Neural progenitor cell (in vitro differentiated cells): ENCODE data around the gene AFF2. TPM values are rescaled to one million over a fixed set of nuclear protein-coding genes. Genes with fewer than 3 reads are reported as not detected.

Source experiments
- DNase-seq: peaks from one replicate; pipeline ENCODE4 v3.0.0-alpha.2; 2016; ENCODE audit warnings: low spot score
- H2AFZ ChIP-seq: fragments of 200-600 bp; sonication (generic); replicated peaks from 2 replicates; pipeline ENCODE4 v1.6.1; 2016; ENCODE audit warnings: antibody characterized with exemption
- H3F3A ChIP-seq: fragments of 200-600 bp; sonication (generic); 2 replicates; pipeline ENCODE4 v1.6.1; 2016; ENCODE audit warnings: antibody characterized with exemption, low read depth
- H3K27ac ChIP-seq: fragments of 200-600 bp; sonication (generic); 2 replicates; pipeline ENCODE4 v1.5.1; 2016; ENCODE audit warnings: mild to moderate bottlenecking
- H3K27me3 ChIP-seq: fragments of 200-600 bp; sonication (generic); 2 replicates; pipeline ENCODE4 v1.6.1; 2016; ENCODE audit warnings: mild to moderate bottlenecking, moderate library complexity
- H3K36me3 ChIP-seq: fragments of 200-600 bp; sonication (generic); 2 replicates; pipeline ENCODE4 v1.5.1; 2016
- H3K4me1 ChIP-seq: fragments of 200-600 bp; sonication (generic); 2 replicates; pipeline ENCODE4 v1.6.1; 2016; ENCODE audit warnings: mixed run types
- H3K4me2 ChIP-seq: fragments of 200-600 bp; sonication (generic); 2 replicates; pipeline ENCODE4 v1.6.1; 2016
- H3K4me3 ChIP-seq: fragments of 200-600 bp; sonication (generic); 2 replicates; pipeline ENCODE4 v1.5.1; 2016
- H3K79me2 ChIP-seq: fragments of 200-600 bp; sonication (generic); 2 replicates; pipeline ENCODE4 v1.6.1; 2016; ENCODE audit warnings: low read depth
- H3K9ac ChIP-seq: fragments of 200-600 bp; sonication (generic); 2 replicates; pipeline ENCODE4 v1.6.1; 2016
- H3K9me3 ChIP-seq: fragments of 200-600 bp; sonication (generic); 2 replicates; pipeline ENCODE4 v1.5.1; 2016; ENCODE audit warnings: low read depth
- H4K20me1 ChIP-seq: fragments of 200-600 bp; sonication (generic); 2 replicates; pipeline ENCODE4 v1.6.1; 2016; ENCODE audit warnings: low read depth
- H3K27ac Mint-ChIP-seq: 3 replicates; pipeline ENCODE4 v1.8.0; 2021; ENCODE audit warnings: mixed read lengths
- H3K27me3 Mint-ChIP-seq: 2 replicates; pipeline ENCODE4 v1.8.0; 2022; ENCODE audit warnings: low read depth, mild to moderate bottlenecking, inconsistent platforms, moderate library complexity, mixed read lengths; ENCODE audit not compliant: insufficient read depth
- H3K36me3 Mint-ChIP-seq: 3 replicates; pipeline ENCODE4 v1.8.0; 2021; ENCODE audit warnings: mixed read lengths
- H3K4me1 Mint-ChIP-seq: 3 replicates; pipeline ENCODE4 v1.8.0; 2021; ENCODE audit warnings: mixed read lengths
- H3K4me3 Mint-ChIP-seq: 3 replicates; pipeline ENCODE4 v1.8.0; 2021; ENCODE audit warnings: mild to moderate bottlenecking, moderate library complexity, mixed read lengths
- H3K9me3 Mint-ChIP-seq: 3 replicates; pipeline ENCODE4 v1.8.0; 2020; ENCODE audit warnings: mixed read lengths
- EZH2 ChIP-seq: fragments of 200-600 bp; sonication (generic); IDR thresholded peaks from 2 replicates; pipeline ENCODE4 v1.6.1; 2017; ENCODE audit warnings: antibody characterized with exemption, mild to moderate bottlenecking, moderate library complexity
- EZH2phosphoT487 ChIP-seq: fragments of 200-600 bp; sonication (generic); IDR thresholded peaks from 2 replicates; pipeline ENCODE4 v1.6.1; 2017; ENCODE audit warnings: antibody characterized with exemption
- total RNA-seq: library from RNA; depleted of rRNA; stranded (reverse); fragments of >200 nt; gene quantifications from 2 replicates; pipeline ENCODE4 v1.2.3, GENCODE V29; 2015; ENCODE audit warnings: low replicate concordance
- TF ChIP-seq, protein P1 (sequence below): fragments of 200-600 bp; sonication (generic); IDR thresholded peaks from 2 replicates; pipeline ENCODE4 v1.5.1; 2017; ENCODE audit warnings: antibody characterized with exemption, mild to moderate bottlenecking

Gene AFF2
- total RNA-seq, 1 donor from 2014 or later = 13.5 TPM

DNA sequence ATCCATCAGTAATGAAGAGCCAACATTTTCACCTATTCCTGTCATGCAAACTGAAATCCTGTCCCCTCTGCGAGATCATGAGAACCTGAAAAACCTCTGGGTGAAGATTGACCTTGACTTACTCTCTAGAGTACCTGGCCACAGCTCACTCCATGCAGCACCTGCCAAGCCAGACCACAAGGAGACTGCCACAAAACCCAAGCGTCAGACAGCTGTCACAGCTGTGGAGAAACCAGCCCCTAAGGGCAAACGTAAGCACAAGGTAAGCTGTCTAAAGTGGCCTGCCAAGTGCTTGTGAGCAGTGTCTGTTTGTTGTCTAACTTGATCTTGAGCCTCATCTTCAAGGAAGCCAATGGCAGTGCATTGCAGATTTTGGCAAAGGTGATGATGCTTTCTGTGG, 455.9 kb downstream of the AFF2 start:
- Histone ChIP-seq H3K4me1 (no peaks in the 10 kb centered on the region), H3K27me3 (no peaks in the 10 kb centered on the region), H3K9ac (no peak overlapping the region), H3K79me2 (no peaks in the 10 kb centered on the region), H3K4me3 (no peak overlapping the region), H4K20me1 (no peaks in the 10 kb centered on the region), H3K36me3 (no peaks in the 10 kb centered on the region), H3K9me3 (no peaks in the 10 kb centered on the region), H3K4me2 (no peak overlapping the region), H3F3A (no peaks in the 10 kb centered on the region), H2AFZ (no peak overlapping the region), H3K27ac (no peak overlapping the region)
- Mint-ChIP-seq H3K27me3 (peaks cover 4% of the 10 kb centered on the region), H3K4me3 (no peak overlapping the region), H3K9me3 (peaks cover 7% of the 10 kb centered on the region), H3K27ac (no peak overlapping the region), H3K4me1 (no peaks in the 10 kb centered on the region), H3K36me3 (peaks cover 2% of the 10 kb centered on the region)
- no peak for TF ChIP-seq EZH2phosphoT487
- TF ChIP-seq, protein P1, sequence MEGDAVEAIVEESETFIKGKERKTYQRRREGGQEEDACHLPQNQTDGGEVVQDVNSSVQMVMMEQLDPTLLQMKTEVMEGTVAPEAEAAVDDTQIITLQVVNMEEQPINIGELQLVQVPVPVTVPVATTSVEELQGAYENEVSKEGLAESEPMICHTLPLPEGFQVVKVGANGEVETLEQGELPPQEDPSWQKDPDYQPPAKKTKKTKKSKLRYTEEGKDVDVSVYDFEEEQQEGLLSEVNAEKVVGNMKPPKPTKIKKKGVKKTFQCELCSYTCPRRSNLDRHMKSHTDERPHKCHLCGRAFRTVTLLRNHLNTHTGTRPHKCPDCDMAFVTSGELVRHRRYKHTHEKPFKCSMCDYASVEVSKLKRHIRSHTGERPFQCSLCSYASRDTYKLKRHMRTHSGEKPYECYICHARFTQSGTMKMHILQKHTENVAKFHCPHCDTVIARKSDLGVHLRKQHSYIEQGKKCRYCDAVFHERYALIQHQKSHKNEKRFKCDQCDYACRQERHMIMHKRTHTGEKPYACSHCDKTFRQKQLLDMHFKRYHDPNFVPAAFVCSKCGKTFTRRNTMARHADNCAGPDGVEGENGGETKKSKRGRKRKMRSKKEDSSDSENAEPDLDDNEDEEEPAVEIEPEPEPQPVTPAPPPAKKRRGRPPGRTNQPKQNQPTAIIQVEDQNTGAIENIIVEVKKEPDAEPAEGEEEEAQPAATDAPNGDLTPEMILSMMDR = no peak
- no peak for DNase-seq

DNA sequence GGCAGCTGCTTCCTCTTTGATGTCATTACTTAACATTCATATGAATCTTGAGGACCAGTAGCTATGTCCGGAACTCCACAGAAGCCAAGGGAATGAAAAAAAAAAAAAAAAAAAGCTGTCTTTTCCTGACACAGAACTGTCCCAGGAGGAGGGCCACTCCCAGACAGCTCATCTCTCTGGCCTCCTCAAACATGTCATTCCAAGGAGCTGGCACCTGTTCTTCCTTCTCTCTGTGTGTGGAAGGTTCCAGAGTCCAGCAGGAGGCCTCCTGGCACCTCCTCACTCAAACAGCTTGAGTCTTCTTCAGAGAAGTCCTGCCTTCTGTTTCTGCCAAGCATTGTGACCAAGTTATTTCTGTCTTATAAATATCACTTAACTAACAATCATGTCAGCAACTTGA, 458.5 kb downstream of the AFF2 start:
- Histone ChIP-seq H3K9ac (no peak overlapping the region), H3K27me3 (no peaks in the 10 kb centered on the region), H3K4me1 (no peaks in the 10 kb centered on the region), H3K4me3 (no peak overlapping the region), H4K20me1 (no peaks in the 10 kb centered on the region), H2AFZ (no peak overlapping the region), H3F3A (no peaks in the 10 kb centered on the region), H3K36me3 (no peaks in the 10 kb centered on the region), H3K27ac (no peak overlapping the region), H3K9me3 (peaks cover 5% of the 10 kb centered on the region), H3K79me2 (no peaks in the 10 kb centered on the region), H3K4me2 (no peak overlapping the region)
- H3K4me1 Mint-ChIP-seq = no peaks in the 10 kb centered on the region
- no peak overlapping the region for H3K4me3 Mint-ChIP-seq
- H3K36me3 Mint-ChIP-seq = peaks cover 2% of the 10 kb centered on the region
- TF ChIP-seq EZH2 = no peak
- H3K9me3 Mint-ChIP-seq = peaks cover 7% of the 10 kb centered on the region
- DNase-seq = no peak
- no peak overlapping the region for H3K27ac Mint-ChIP-seq
- H3K27me3 Mint-ChIP-seq = peaks cover 4% of the 10 kb centered on the region

DNA sequence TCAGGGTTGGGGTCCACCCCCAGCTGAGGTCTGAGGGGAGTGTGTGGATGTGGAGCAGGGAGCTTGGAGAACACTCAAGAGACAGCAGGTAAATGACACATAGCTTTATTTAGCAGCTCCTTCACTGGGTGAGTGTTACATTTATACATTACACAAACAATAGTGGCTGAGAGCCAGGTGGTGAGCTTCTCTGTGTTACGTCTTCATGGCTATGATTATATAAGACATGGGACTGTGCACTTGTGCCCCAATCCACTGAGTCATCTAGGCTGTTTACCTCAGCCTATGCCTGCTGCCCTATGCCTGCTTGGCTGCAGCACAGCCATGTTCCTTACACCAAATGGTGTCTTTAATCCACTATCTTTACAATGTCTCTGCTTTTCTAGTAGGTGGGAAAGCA, 459.6 kb downstream of the AFF2 start:
- Histone ChIP-seq H3K4me1 (no peaks in the 10 kb centered on the region), H4K20me1 (no peaks in the 10 kb centered on the region), H3K9ac (no peak overlapping the region), H3F3A (no peaks in the 10 kb centered on the region), H3K27ac (no peak overlapping the region), H3K4me3 (no peak overlapping the region), H3K9me3 (peaks cover 5% of the 10 kb centered on the region), H2AFZ (no peak overlapping the region), H3K27me3 (no peaks in the 10 kb centered on the region), H3K4me2 (no peak overlapping the region), H3K36me3 (no peaks in the 10 kb centered on the region), H3K79me2 (no peaks in the 10 kb centered on the region)
- Mint-ChIP-seq H3K4me1 (no peaks in the 10 kb centered on the region), H3K36me3 (peaks cover 2% of the 10 kb centered on the region), H3K4me3 (no peak overlapping the region), H3K9me3 (peaks cover 7% of the 10 kb centered on the region), H3K27me3 (peaks cover 4% of the 10 kb centered on the region), H3K27ac (no peak overlapping the region)
- DNase-seq = no peak
- TF ChIP-seq, protein P1 = no peak
- TF ChIP-seq EZH2 (no peak), EZH2phosphoT487 (no peak)

DNA sequence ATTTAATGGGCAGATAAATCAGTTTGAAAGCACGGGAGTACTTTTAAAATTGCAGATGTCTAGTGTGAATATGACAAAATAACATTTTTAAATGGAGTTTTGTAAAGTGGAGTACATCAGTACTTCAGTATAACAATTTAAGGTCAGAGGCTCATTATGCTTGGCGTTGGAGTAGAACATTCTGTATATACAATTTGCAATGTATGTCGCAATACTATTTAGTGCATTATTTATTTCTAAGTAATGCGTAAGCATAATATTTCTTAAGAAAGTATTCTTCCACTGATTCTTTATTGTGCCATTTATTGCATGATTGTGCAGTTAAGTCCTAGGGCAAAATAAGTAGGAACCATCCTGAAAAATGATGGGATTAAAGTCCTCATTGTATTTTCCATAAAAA, 461.6 kb downstream of the AFF2 start:
- Histone ChIP-seq H3K79me2 (no peaks in the 10 kb centered on the region), H3K27me3 (no peaks in the 10 kb centered on the region), H3K36me3 (no peaks in the 10 kb centered on the region), H2AFZ (no peak overlapping the region), H3K9ac (no peak overlapping the region), H3F3A (no peaks in the 10 kb centered on the region), H3K4me2 (no peak overlapping the region), H3K4me3 (no peak overlapping the region), H3K4me1 (no peaks in the 10 kb centered on the region), H4K20me1 (no peaks in the 10 kb centered on the region), H3K27ac (no peak overlapping the region), H3K9me3 (peaks cover 5% of the 10 kb centered on the region)
- peaks cover 2% of the 10 kb centered on the region for H3K36me3 Mint-ChIP-seq
- H3K4me1 Mint-ChIP-seq = no peaks in the 10 kb centered on the region
- H3K9me3 Mint-ChIP-seq = peaks cover 9% of the 10 kb centered on the region
- no peak for DNase-seq
- TF ChIP-seq, protein P1 = no peak
- TF ChIP-seq EZH2 (no peak), EZH2phosphoT487 (no peak)
- H3K4me3 Mint-ChIP-seq = no peak overlapping the region
- H3K27ac Mint-ChIP-seq = no peak overlapping the region
- no peaks in the 10 kb centered on the region for H3K27me3 Mint-ChIP-seq
